ENCODE results near the gene CLRN2.
"Not testable (repeated sequence)": the region's sequence is repeated elsewhere in the genome, so short reads cannot be mapped to it uniquely, and the experiment has no call there.

The CLRN2 gene

DNA sequence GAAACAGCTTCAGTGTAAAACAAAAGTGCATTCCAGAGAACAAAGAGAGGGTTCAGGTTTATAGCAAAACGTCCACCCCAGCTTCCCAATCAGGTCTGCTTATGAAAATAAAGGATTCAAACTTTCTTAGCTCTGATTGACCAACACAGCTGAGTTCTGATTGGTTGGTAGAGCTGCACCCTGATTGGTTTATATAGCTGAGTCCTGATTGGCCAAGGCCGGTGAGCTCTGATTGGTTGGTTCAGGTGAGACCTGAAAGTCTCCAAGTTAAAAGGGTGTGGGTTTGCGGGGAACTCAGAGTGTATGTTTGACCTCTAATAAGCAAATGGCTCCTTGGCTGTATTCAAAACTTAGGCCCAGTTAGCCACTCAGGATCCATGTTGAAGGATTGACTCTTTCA, 20.9 kb downstream of the CLRN2 start:
- Histone ChIP-seq H3K27ac (ENCODE audit: low read depth, low read length) (no peak overlapping the region), H3K4me3 (ENCODE audit: low read depth, low read length) (no peak overlapping the region), H3K4ac (ENCODE audit: low read depth, low read length) (no peak overlapping the region), H2AFZ (ENCODE audit: insufficient read depth, low read length, poor library complexity) (no peak overlapping the region), H3K36me3 (ENCODE audit: control insufficient read depth in 1 of 2, insufficient read depth in 2 of 2, low read length in 2 of 2) (no peaks in the 10 kb centered on the region), H2BK120ac (ENCODE audit: insufficient read depth, low read length, poor library complexity) (no peak overlapping the region), H3K79me1 (ENCODE audit: low read length) (no peaks in the 10 kb centered on the region), H3K79me2 (ENCODE audit: control insufficient read depth, insufficient read depth, low read length, poor library complexity) (no peaks in the 10 kb centered on the region), H2BK5ac (ENCODE audit: low read depth, low read length, poor library complexity) (no peak overlapping the region), H3K4me2 (ENCODE audit: low read length) (no peak overlapping the region), H3K9ac (ENCODE audit: low read length) (no peak overlapping the region), H3K23ac (ENCODE audit: low read length) (no peak overlapping the region), H2BK12ac (ENCODE audit: low read length) (no peak overlapping the region), H4K12ac (ENCODE audit: low read depth, low read length) (no peak overlapping the region), H3K14ac (ENCODE audit: low read length) (no peak overlapping the region), H3K18ac (ENCODE audit: low read length) (no peak overlapping the region), H4K8ac (ENCODE audit: low read depth, low read length) (no peak overlapping the region), H2AK5ac (ENCODE audit: low read length) (no peak overlapping the region), H4K91ac (ENCODE audit: low read depth, low read length) (no peak overlapping the region), H3K4me1 (ENCODE audit: control insufficient read depth in 1 of 2, insufficient read depth in 2 of 2, low read length in 2 of 2) (no peaks in the 10 kb centered on the region), H3K27me3 (ENCODE audit: insufficient read depth, low read length) (no peaks in the 10 kb centered on the region), H3K9me3 (ENCODE audit: insufficient read depth, low read depth, low read length) (no peaks in the 10 kb centered on the region)
- no peak for DNase-seq
- no CpG with 5 or more reads among the region's 3 CpGs for WGBS (ENCODE audit: extremely low coverage, insufficient coverage, insufficient read length)

DNA sequence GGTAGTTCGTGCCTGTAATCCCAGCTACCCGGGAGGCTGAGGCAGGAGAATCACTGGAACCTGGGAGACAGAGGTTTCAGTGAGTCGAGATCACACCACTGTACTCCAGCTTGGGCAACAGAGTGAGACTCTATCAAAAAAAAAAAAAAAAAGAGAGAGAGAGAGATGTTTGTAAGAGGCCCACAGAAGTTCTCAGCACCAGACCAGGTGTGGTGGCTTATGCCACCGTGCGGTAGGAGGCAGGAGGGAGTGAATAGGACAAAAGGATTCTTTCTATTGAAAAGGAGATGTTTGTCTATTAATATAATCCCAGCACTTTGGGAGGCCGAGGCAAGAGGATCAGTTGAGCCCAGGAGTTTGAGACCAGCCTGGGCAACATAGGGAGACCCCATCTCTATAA, 22.1 kb downstream of the CLRN2 start:
- H3K27ac ChIP-seq (ENCODE audit: low read depth, low read length); H3K4me2 ChIP-seq (ENCODE audit: low read length); H3K4me1 ChIP-seq (ENCODE audit: control insufficient read depth in 1 of 2, insufficient read depth in 2 of 2, low read length in 2 of 2); H3K36me3 ChIP-seq (ENCODE audit: control insufficient read depth in 1 of 2, insufficient read depth in 2 of 2, low read length in 2 of 2); H3K4ac ChIP-seq (ENCODE audit: low read depth, low read length); H2AK5ac ChIP-seq (ENCODE audit: low read length); H3K79me2 ChIP-seq (ENCODE audit: control insufficient read depth, insufficient read depth, low read length, poor library complexity); H4K12ac ChIP-seq (ENCODE audit: low read depth, low read length); H3K14ac ChIP-seq (ENCODE audit: low read length); H4K91ac ChIP-seq (ENCODE audit: low read depth, low read length); DNase-seq; H3K9me3 ChIP-seq (ENCODE audit: insufficient read depth, low read depth, low read length); H2BK5ac ChIP-seq (ENCODE audit: low read depth, low read length, poor library complexity); H3K9ac ChIP-seq (ENCODE audit: low read length); H3K23ac ChIP-seq (ENCODE audit: low read length); H3K4me3 ChIP-seq (ENCODE audit: low read depth, low read length); H3K18ac ChIP-seq (ENCODE audit: low read length); H2BK12ac ChIP-seq (ENCODE audit: low read length); H3K27me3 ChIP-seq (ENCODE audit: insufficient read depth, low read length); H2BK120ac ChIP-seq (ENCODE audit: insufficient read depth, low read length, poor library complexity); H4K8ac ChIP-seq (ENCODE audit: low read depth, low read length); H3K79me1 ChIP-seq (ENCODE audit: low read length); H2AFZ ChIP-seq (ENCODE audit: insufficient read depth, low read length, poor library complexity): not testable (repeated sequence)
- WGBS (ENCODE audit: extremely low coverage, insufficient coverage, insufficient read length) = no CpG with 5 or more reads among the region's 6 CpGs

DNA sequence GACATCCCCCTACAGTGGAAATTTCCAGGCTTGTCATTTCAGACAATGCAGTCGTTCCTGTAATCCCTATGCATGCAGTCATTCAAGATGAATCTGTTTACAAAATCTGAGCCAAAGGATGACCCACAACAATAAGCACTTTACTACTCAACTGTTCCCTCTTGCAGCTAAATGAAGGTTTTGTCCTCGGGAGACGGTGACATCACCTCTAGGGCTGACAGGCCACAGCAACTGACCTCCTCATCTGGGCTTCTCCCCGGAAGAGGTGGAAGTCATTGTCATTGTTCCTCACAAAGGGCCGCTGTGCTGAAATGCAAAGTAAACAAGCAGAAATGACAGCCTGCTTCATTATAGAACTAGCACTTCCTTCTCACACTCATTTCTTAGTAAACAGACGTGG, 29.2 kb downstream of the CLRN2 start:
- Histone ChIP-seq H3K4me1 (ENCODE audit: control insufficient read depth in 1 of 2, insufficient read depth in 2 of 2, low read length in 2 of 2) (no peaks in the 10 kb centered on the region), H3K18ac (ENCODE audit: low read length) (no peak overlapping the region), H3K23ac (ENCODE audit: low read length) (no peak overlapping the region), H3K36me3 (ENCODE audit: control insufficient read depth in 1 of 2, insufficient read depth in 2 of 2, low read length in 2 of 2) (no peaks in the 10 kb centered on the region), H3K14ac (ENCODE audit: low read length) (no peak overlapping the region), H3K9me3 (ENCODE audit: insufficient read depth, low read depth, low read length) (peaks cover 2% of the 10 kb centered on the region), H3K4me3 (ENCODE audit: low read depth, low read length) (no peak overlapping the region), H3K79me2 (ENCODE audit: control insufficient read depth, insufficient read depth, low read length, poor library complexity) (no peaks in the 10 kb centered on the region), H4K8ac (ENCODE audit: low read depth, low read length) (no peak overlapping the region), H2BK5ac (ENCODE audit: low read depth, low read length, poor library complexity) (no peak overlapping the region), H4K91ac (ENCODE audit: low read depth, low read length) (no peak overlapping the region), H3K27me3 (ENCODE audit: insufficient read depth, low read length) (no peaks in the 10 kb centered on the region), H2BK12ac (ENCODE audit: low read length) (no peak overlapping the region), H2AFZ (ENCODE audit: insufficient read depth, low read length, poor library complexity) (no peak overlapping the region), H4K12ac (ENCODE audit: low read depth, low read length) (no peak overlapping the region), H3K27ac (ENCODE audit: low read depth, low read length) (no peak overlapping the region), H3K9ac (ENCODE audit: low read length) (no peak overlapping the region), H3K4ac (ENCODE audit: low read depth, low read length) (no peak overlapping the region), H2BK120ac (ENCODE audit: insufficient read depth, low read length, poor library complexity) (no peak overlapping the region), H3K79me1 (ENCODE audit: low read length) (no peaks in the 10 kb centered on the region), H3K4me2 (ENCODE audit: low read length) (no peak overlapping the region), H2AK5ac (ENCODE audit: low read length) (no peak overlapping the region)
- DNase-seq = peak; percentile 18 to 33
- no CpG with 5 or more reads among the region's 6 CpGs for WGBS (ENCODE audit: extremely low coverage, insufficient coverage, insufficient read length)

DNA sequence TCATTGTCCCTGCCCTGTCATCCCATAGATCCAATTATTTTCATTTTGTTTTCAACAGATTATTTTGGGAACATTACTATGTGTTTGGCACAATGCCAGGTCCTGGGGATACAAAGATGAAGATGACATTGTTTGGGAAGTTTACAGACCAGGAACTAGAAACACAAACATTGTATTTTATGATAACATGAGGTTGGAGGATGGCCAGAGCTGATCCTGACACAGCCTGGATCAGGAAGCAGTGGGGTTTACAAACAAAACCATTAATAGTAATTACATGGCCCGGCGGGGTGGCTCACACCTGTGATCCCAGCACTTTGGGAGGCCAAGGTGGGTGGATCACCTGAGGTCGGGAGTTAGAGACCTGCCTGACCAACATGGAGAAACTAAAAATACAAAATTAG, 29.9 kb downstream of the CLRN2 start:
- no peaks in the 10 kb centered on the region for H3K36me3 ChIP-seq (ENCODE audit: control insufficient read depth in 1 of 2, insufficient read depth in 2 of 2, low read length in 2 of 2)
- no peak overlapping the region for H3K4me3 ChIP-seq (ENCODE audit: low read depth, low read length)
- H4K12ac ChIP-seq (ENCODE audit: low read depth, low read length) = no peak overlapping the region
- no peaks in the 10 kb centered on the region for H3K27me3 ChIP-seq (ENCODE audit: insufficient read depth, low read length)
- no peak overlapping the region for H3K27ac ChIP-seq (ENCODE audit: low read depth, low read length)
- no peaks in the 10 kb centered on the region for H3K79me2 ChIP-seq (ENCODE audit: control insufficient read depth, insufficient read depth, low read length, poor library complexity)
- no peaks in the 10 kb centered on the region for H3K4me1 ChIP-seq (ENCODE audit: control insufficient read depth in 1 of 2, insufficient read depth in 2 of 2, low read length in 2 of 2)
- no peak overlapping the region for H2BK12ac ChIP-seq (ENCODE audit: low read length)
- no peak overlapping the region for H3K18ac ChIP-seq (ENCODE audit: low read length)
- no peak overlapping the region for H2BK120ac ChIP-seq (ENCODE audit: insufficient read depth, low read length, poor library complexity)
- no peak overlapping the region for H3K4me2 ChIP-seq (ENCODE audit: low read length)
- no CpG with 5 or more reads among the region's 3 CpGs for WGBS (ENCODE audit: extremely low coverage, insufficient coverage, insufficient read length)
- H4K8ac ChIP-seq (ENCODE audit: low read depth, low read length) = no peak overlapping the region
- no peaks in the 10 kb centered on the region for H3K79me1 ChIP-seq (ENCODE audit: low read length)
- no peak overlapping the region for H3K14ac ChIP-seq (ENCODE audit: low read length)
- no peak overlapping the region for H3K9ac ChIP-seq (ENCODE audit: low read length)
- H2AFZ ChIP-seq (ENCODE audit: insufficient read depth, low read length, poor library complexity) = no peak overlapping the region
- no peak overlapping the region for H2BK5ac ChIP-seq (ENCODE audit: low read depth, low read length, poor library complexity)
- H3K4ac ChIP-seq (ENCODE audit: low read depth, low read length) = no peak overlapping the region
- no peak for DNase-seq
- peaks cover 2% of the 10 kb centered on the region for H3K9me3 ChIP-seq (ENCODE audit: insufficient read depth, low read depth, low read length)
- H3K23ac ChIP-seq (ENCODE audit: low read length) = no peak overlapping the region
- H4K91ac ChIP-seq (ENCODE audit: low read depth, low read length) = no peak overlapping the region
- no peak overlapping the region for H2AK5ac ChIP-seq (ENCODE audit: low read length)
